Ishikawa (cell line): ENCODE measurements around the gene ZNF544.

Experiments used
- EGR1 ChIP-seq: IDR thresholded peaks from 2 replicates; pipeline ENCODE4 v1.6.1; 2012
- EP300 ChIP-seq: IDR thresholded peaks from 2 replicates; pipeline ENCODE4 v1.6.1; 2012; ENCODE audit warnings: borderline replicate concordance
- FOXM1 ChIP-seq: IDR thresholded peaks from 2 replicates; pipeline ENCODE4 v1.6.1; 2012; ENCODE audit warnings: low read depth, borderline replicate concordance
- MAX ChIP-seq: IDR thresholded peaks from 2 replicates; pipeline ENCODE4 v1.6.1; 2012
- NFIC ChIP-seq: IDR thresholded peaks from 2 replicates; pipeline ENCODE4 v1.6.1; 2012
- RAD21 ChIP-seq: IDR thresholded peaks from 2 replicates; pipeline ENCODE4 v1.6.1; 2012; ENCODE audit warnings: low read depth
- REST ChIP-seq: IDR thresholded peaks from 2 replicates; pipeline ENCODE4 v1.6.1; 2012; ENCODE audit warnings: low read depth, mild to moderate bottlenecking
- TCF12 ChIP-seq: IDR thresholded peaks from 2 replicates; pipeline ENCODE4 v1.6.1; 2012; ENCODE audit warnings: low read depth
- TEAD4 ChIP-seq: IDR thresholded peaks from 2 replicates; pipeline ENCODE4 v1.6.1; 2012
- USF1 ChIP-seq: IDR thresholded peaks from 2 replicates; pipeline ENCODE4 v1.6.1; 2012

ZNF544 gene

GRCh38 chr19:58310685-58311084 is 82.0 kb downstream of the ZNF544 start:
- peak; percentile 9; the same call in 1 of the 2 replicates for TF ChIP-seq RAD21

GRCh38 chr19:58311345-58311865 is 82.7 kb downstream of the ZNF544 start:
- TF ChIP-seq MAX: no peak
- TF ChIP-seq USF1: no peak
- no peak for TF ChIP-seq REST
- TF ChIP-seq RAD21: no peak
- no peak for TF ChIP-seq NFIC
- TF ChIP-seq EP300: no peak
- no peak for TF ChIP-seq FOXM1
- no peak for TF ChIP-seq TEAD4
- TF ChIP-seq TCF12: no peak
- TF ChIP-seq EGR1: no peak
